Fibroblast of the aortic adventitia (primary cell): ENCODE data around the gene PCNT. TPM values are rescaled to one million over a fixed set of nuclear protein-coding genes. Genes with fewer than 3 reads are reported as not detected.

Experiments
- DNase-seq: peaks from one replicate; pipeline ENCODE4 v3.0.0-alpha.2; 2010; ENCODE audit warnings: low read depth
- H3K4me3 ChIP-seq: 2 replicates; pipeline ENCODE4 v1.5.1; 2011; ENCODE audit warnings: low read depth, mild to moderate bottlenecking, control low read depth, low read length, moderate library complexity
- total RNA-seq: library from RNA; depleted of rRNA; stranded (reverse); fragments of >200 nt; gene quantifications from 2 replicates; pipeline ENCODE4 v1.2.3, GENCODE V29; 2012; ENCODE audit warnings: low replicate concordance
- TF ChIP-seq, protein P1 (sequence below): IDR thresholded peaks from 2 replicates; pipeline ENCODE4 v1.5.1; 2011; ENCODE audit warnings: mild to moderate bottlenecking, low read length, control low read depth, inconsistent platforms; ENCODE audit not compliant: insufficient read depth

PCNT gene
- total RNA-seq, 1 donor, result 27.8 TPM

DNA sequence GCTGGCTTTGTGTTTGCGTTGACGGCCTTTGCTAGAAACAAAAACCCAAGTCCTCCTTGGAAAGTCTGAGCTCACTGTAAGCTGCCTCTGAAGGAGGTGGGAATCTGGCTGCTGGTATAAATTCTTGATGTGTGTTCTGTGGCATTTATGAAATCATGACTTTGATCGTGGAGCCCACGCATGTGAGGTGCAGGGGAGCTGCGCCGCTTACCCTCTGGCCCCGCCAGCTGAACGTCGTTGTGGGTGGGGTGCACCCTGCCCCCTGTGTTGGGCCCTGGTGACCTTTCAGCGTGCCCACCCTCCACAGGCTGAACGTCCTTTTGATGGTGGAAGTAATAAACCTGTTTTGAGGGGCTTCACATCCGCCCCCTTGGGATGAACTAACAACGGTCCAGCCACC, 113.6 kb downstream of the PCNT start:
- TF ChIP-seq, protein P1, sequence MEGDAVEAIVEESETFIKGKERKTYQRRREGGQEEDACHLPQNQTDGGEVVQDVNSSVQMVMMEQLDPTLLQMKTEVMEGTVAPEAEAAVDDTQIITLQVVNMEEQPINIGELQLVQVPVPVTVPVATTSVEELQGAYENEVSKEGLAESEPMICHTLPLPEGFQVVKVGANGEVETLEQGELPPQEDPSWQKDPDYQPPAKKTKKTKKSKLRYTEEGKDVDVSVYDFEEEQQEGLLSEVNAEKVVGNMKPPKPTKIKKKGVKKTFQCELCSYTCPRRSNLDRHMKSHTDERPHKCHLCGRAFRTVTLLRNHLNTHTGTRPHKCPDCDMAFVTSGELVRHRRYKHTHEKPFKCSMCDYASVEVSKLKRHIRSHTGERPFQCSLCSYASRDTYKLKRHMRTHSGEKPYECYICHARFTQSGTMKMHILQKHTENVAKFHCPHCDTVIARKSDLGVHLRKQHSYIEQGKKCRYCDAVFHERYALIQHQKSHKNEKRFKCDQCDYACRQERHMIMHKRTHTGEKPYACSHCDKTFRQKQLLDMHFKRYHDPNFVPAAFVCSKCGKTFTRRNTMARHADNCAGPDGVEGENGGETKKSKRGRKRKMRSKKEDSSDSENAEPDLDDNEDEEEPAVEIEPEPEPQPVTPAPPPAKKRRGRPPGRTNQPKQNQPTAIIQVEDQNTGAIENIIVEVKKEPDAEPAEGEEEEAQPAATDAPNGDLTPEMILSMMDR, result no peak
- no peak for DNase-seq
- H3K4me3 ChIP-seq, result no peak overlapping the region

DNA sequence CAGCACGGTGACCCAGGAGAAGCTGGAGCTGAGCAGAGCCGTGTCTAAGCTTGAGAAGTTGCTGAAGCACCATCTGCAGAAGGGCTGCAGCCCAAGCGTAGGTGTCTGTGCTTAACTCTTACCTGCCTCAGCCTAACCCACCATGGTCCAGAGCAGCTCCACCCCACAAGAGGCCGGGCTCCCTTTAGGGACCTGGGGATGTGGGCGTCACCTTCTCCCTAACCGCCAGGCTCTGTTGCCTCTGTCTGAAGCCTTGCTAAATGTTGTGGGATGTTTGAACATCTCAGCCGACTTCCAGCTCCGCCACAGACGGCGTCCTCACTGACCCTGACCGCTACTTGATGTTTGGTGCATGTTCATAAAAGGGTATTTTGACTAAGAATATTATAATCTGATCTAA, 114.3 kb downstream of the PCNT start:
- no peak overlapping the region for H3K4me3 ChIP-seq
- TF ChIP-seq, protein P1, result no peak
- DNase-seq, result no peak

DNA sequence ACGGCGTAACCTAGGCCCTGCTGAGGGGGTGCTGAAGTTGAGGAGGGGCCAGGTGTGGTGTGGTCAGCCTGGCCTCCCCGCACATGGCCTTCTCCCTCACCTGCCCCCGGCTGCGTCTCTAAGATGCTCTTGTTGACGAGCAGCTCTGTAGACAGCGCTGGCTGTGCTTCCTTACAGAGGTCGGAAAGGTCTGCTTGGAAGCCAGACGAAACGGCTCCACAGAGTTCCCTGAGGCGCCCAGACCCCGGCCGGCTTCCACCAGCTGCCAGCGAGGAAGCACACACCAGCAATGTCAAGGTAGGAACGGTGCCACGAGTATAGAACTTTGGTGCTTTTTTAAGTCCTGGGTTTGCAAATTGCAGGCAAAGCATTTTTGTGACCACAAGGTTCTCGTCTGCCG, 116.0 kb downstream of the PCNT start:
- no peak overlapping the region for H3K4me3 ChIP-seq
- DNase-seq, result no peak
- TF ChIP-seq, protein P1, result no peak

DNA sequence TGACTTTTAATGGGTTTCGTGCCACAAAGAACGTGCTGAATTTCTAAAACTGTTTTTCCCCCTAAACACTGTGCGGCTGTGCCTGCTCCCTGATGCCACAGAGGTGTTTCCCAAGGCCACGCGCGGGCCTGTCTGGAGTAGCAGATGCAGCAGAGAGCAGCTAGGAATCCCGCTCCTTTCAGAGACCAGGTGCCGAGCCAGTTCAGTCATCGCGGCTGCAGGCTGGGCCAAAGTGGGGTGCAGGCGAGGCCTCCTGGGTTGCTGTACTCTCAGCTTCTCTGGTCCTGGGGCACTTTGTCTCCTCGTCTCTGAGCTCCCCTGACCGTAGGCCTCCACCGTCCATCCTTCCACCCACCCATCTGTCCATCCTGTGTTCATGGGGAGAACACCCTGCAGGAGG, 117.4 kb downstream of the PCNT start:
- H3K4me3 ChIP-seq, result no peak overlapping the region
- DNase-seq, result no peak
- TF ChIP-seq, protein P1, result no peak

DNA sequence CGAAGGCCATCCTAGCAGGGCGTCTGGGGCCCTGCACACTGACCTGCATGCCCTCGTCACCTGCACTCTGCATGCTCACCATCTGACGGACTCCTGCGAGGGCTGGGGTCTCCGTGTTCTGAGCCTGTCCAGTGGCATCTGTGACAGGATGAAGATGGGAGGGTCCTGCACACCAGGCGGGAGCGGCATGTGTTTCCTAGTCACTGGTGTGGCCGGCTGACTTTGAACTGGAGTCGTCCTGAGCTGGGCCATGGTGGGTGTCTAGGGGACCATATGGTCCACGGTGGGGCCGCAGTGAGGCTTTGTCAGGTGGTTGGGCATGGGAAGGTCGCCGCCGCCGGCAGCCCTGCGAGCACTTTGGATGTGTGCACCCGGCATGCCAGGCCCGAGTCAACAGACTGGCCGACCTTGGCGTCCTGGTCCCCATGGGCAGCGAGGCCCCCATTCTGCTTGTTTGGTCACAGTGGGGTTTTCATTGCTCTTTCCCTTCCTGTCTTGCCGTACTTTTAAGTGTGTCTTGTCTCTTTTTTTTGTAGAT, 118.1 kb downstream of the PCNT start:
- no peak overlapping the region for H3K4me3 ChIP-seq
- TF ChIP-seq, protein P1, result no peak

DNA sequence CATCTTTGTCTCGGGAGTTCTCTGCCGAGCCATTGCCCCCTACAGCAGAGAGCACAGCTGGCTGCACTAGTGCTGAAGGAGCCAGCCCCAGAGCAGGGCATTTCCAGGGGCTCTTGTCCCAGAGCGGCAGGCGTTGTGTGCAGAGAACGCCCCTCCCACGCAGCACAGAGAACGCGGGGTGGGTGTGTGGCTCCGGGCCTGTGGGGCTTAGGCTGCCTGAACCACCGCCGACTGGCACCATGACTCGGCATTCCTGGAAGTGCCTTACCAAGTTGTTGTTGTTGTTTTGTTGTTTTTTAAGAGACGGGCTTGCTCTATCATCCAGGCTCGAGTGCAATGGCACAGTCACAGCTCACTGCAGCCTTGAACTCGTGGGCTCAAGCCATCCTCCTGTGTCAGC, 119.0 kb downstream of the PCNT start:
- no peak overlapping the region for H3K4me3 ChIP-seq
- no peak for DNase-seq
- TF ChIP-seq, protein P1, result no peak

More for the DNA sequence above, 118.1 kb downstream of the PCNT start:
- DNase-seq, result no peak

DNA sequence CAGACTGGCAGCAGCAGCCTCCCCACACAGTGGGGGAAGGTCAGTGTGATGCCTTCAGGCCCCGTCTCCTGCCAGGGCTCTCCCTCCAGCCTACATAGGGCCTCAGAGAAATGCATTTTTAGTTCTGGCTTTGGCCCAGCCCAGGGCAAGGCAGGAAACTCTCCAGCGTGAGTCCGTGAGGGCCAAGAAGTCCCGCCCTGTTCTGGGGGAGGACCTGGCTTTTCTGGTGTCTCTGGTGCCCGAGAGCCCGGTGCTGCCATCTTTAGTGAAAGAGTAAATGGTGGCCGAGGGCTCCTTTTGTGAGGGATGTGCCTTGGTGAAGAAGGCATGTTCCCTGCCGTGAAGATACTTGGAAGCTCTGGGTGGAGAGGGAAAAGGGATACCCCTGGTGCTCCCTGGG, 120.0 kb downstream of the PCNT start:
- DNase-seq, result no peak
- H3K4me3 ChIP-seq, result no peak overlapping the region
- TF ChIP-seq, protein P1, result no peak
